HFFc6 (cell line): Measurements from ENCODE around the gene NDUFB3. TPM values are rescaled to one million over a fixed set of nuclear protein-coding genes. Genes with fewer than 3 reads are reported as not detected.

Source experiments
- DNase-seq: peaks from one replicate; pipeline ENCODE4 v3.0.0-alpha.2; 2018
- H3K27ac Mint-ChIP-seq: 2 replicates; pipeline ENCODE4 v1.8.0; 2020; ENCODE audit warnings: mild to moderate bottlenecking, mixed read lengths
- H3K27me3 Mint-ChIP-seq: 2 replicates; pipeline ENCODE4 v1.8.0; 2021; ENCODE audit warnings: mild to moderate bottlenecking, moderate library complexity, mixed read lengths; ENCODE audit not compliant: insufficient read depth
- H3K36me3 Mint-ChIP-seq: 2 replicates; pipeline ENCODE4 v1.8.0; 2021; ENCODE audit warnings: low read depth, mixed read lengths
- H3K4me1 Mint-ChIP-seq: 2 replicates; pipeline ENCODE4 v1.8.0; 2020; ENCODE audit warnings: low read depth, mixed read lengths
- H3K4me3 Mint-ChIP-seq: 2 replicates; pipeline ENCODE4 v1.8.0; 2020; ENCODE audit warnings: mild to moderate bottlenecking, moderate library complexity, mixed read lengths
- H3K9me3 Mint-ChIP-seq: 2 replicates; pipeline ENCODE4 v1.8.0; 2020; ENCODE audit warnings: mild to moderate bottlenecking, mixed read lengths
- CTCF ChIP-seq: fragments of 200-600 bp; sonication (generic); IDR thresholded peaks from 2 replicates; pipeline ENCODE4 v1.5.0; 2021; ENCODE audit warnings: antibody characterized with exemption, mild to moderate bottlenecking
- total RNA-seq, 6 experiments: library from RNA; stranded (reverse); fragmentation: NEBNext Ultra II Directional; extraction: Animal tissue kit (Norgen Biotek cat#: 25700); gene quantifications; 2 replicates in 1 of 6; 3 replicates in 5 of 6; pipeline ENCODE4 v1.2.3, GENCODE V29; 2021

Gene NDUFB3
- total RNA-seq, 6 experiments from 2014 or later: 132 to 167 (median 151) TPM

- no peaks in the 10 kb centered on the region; the same call in none of the 2 replicates for H3K27me3 Mint-ChIP-seq
- H3K4me1 Mint-ChIP-seq: peaks cover 17% of the 10 kb centered on the region
- H3K4me3 Mint-ChIP-seq: no peak overlapping the region
- no peaks in the 10 kb centered on the region for H3K9me3 Mint-ChIP-seq
- peaks cover 20% of the 10 kb centered on the region for H3K36me3 Mint-ChIP-seq
- H3K27ac Mint-ChIP-seq: no peak overlapping the region
- no peak for TF ChIP-seq CTCF
- DNase-seq: no peak
Measured at GRCh38 chr2:201074996-201075395, 3.2 kb downstream of the NDUFB3 start.

GRCh38 chr2:201084863-201085262 is 13.1 kb downstream of the NDUFB3 start:
- Mint-ChIP-seq H3K4me1 (no peaks in the 10 kb centered on the region), H3K9me3 (no peaks in the 10 kb centered on the region), H3K27ac (no peak overlapping the region), H3K27me3 (peaks cover 1% of the 10 kb centered on the region), H3K36me3 (peaks cover 12% of the 10 kb centered on the region; the same call in 1 of the 2 replicates), H3K4me3 (no peak overlapping the region)
- no peak for DNase-seq
- TF ChIP-seq CTCF: no peak

GRCh38 chr2:201090574-201090973 is 18.8 kb downstream of the NDUFB3 start:
- Mint-ChIP-seq H3K36me3 (peaks cover 12% of the 10 kb centered on the region; the same call in 1 of the 2 replicates), H3K9me3 (no peaks in the 10 kb centered on the region), H3K27ac (no peak overlapping the region), H3K27me3 (no peaks in the 10 kb centered on the region), H3K4me3 (no peak overlapping the region), H3K4me1 (no peaks in the 10 kb centered on the region)
- TF ChIP-seq CTCF: no peak
- no peak for DNase-seq

- no peak for DNase-seq
- Mint-ChIP-seq H3K4me3 (no peak overlapping the region), H3K4me1 (no peaks in the 10 kb centered on the region), H3K27me3 (no peaks in the 10 kb centered on the region; the same call in 1 of the 2 replicates), H3K27ac (no peak overlapping the region), H3K9me3 (no peaks in the 10 kb centered on the region), H3K36me3 (0 out of 2 replicates have a peak, but pooled peaks cover 7% of the 10 kb centered on the region)
- TF ChIP-seq CTCF: no peak
Measured at GRCh38 chr2:201093573-201093972, 21.8 kb downstream of the NDUFB3 start.

GRCh38 chr2:201100497-201100896 is 28.7 kb downstream of the NDUFB3 start:
- no peaks in the 10 kb centered on the region for H3K9me3 Mint-ChIP-seq
- no peaks in the 10 kb centered on the region; the same call in 1 of the 2 replicates for H3K27me3 Mint-ChIP-seq

More at GRCh38 chr2:201100497-201100896, 28.7 kb downstream of the NDUFB3 start:
- H3K4me1 Mint-ChIP-seq: no peaks in the 10 kb centered on the region
- H3K36me3 Mint-ChIP-seq: no peaks in the 10 kb centered on the region
- no peak overlapping the region for H3K27ac Mint-ChIP-seq
- DNase-seq: no peak
- no peak for TF ChIP-seq CTCF
- no peak overlapping the region for H3K4me3 Mint-ChIP-seq
